ENCODE measurements around the gene CELF2.

DNA sequence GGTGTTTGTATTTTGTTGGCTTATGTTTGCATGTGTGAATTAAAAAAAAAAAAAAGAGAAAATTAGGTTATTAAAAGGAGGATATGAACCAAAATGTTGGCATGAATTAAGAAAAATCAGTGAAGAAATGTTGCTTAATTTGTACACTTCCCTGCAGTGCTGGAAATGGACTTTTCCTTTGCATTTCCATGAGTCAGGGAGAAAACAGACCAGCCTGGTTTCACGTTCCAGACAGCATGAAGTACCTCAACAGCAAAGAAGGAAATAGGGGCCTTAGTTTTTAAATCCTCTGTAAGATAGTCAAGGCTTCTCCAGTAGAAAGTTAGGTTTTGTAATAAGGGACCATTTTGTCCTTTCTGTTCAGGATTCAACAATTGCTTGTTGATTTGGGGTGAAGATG, 159.7 kb downstream of the CELF2 start:
- TF ChIP-seq, protein P1, sequence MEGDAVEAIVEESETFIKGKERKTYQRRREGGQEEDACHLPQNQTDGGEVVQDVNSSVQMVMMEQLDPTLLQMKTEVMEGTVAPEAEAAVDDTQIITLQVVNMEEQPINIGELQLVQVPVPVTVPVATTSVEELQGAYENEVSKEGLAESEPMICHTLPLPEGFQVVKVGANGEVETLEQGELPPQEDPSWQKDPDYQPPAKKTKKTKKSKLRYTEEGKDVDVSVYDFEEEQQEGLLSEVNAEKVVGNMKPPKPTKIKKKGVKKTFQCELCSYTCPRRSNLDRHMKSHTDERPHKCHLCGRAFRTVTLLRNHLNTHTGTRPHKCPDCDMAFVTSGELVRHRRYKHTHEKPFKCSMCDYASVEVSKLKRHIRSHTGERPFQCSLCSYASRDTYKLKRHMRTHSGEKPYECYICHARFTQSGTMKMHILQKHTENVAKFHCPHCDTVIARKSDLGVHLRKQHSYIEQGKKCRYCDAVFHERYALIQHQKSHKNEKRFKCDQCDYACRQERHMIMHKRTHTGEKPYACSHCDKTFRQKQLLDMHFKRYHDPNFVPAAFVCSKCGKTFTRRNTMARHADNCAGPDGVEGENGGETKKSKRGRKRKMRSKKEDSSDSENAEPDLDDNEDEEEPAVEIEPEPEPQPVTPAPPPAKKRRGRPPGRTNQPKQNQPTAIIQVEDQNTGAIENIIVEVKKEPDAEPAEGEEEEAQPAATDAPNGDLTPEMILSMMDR (IDR thresholded peaks at IDR 0.05; ENCODE audit: borderline replicate concordance, extremely low read depth, low read length, poor library complexity, severe bottlenecking): no peak
- TF ChIP-seq EZH2 (IDR thresholded peaks at IDR 0.05; ENCODE audit: borderline replicate concordance, low read depth, low read length, severe bottlenecking): no peak

Data from DND-41 (cell line).